Suprapubic skin (tissue), 4 donors: ENCODE results near the gene MTURN. TPM values are rescaled to one million over a fixed set of nuclear protein-coding genes. Genes with fewer than 3 reads are reported as not detected.

Experiments used
- DNase-seq, 2 donors: peaks; one replicate each; pipeline ENCODE4 v3.0.0-alpha.2; 2019; ENCODE audit warnings: low spot score in 2 of 2
- H3K27ac ChIP-seq: fragments of 200-600 bp; sonication (generic); one replicate; pipeline ENCODE4 v1.5.1; 2019
- H3K27me3 ChIP-seq: fragments of 200-600 bp; sonication (generic); one replicate; pipeline ENCODE4 v1.5.1; 2019
- H3K36me3 ChIP-seq: fragments of 200-600 bp; sonication (generic); one replicate; pipeline ENCODE4 v1.5.1; 2019
- H3K4me1 ChIP-seq: fragments of 200-600 bp; sonication (generic); one replicate; pipeline ENCODE4 v1.5.1; 2019
- H3K4me3 ChIP-seq: fragments of 200-600 bp; sonication (generic); one replicate; pipeline ENCODE4 v1.5.1; 2019; ENCODE audit warnings: mild to moderate bottlenecking
- H3K9me3 ChIP-seq: fragments of 200-600 bp; sonication (generic); one replicate; pipeline ENCODE4 v1.5.1; 2019
- EP300 ChIP-seq: sonication (generic); formaldehyde crosslinking; IDR thresholded peaks from one replicate; pipeline ENCODE4 v1.6.1; 2017; ENCODE audit warnings: antibody characterized with exemption
- POLR2A ChIP-seq, 2 donors: fragments of 450-650 bp; IDR thresholded peaks; one replicate each; pipeline ENCODE4 v1.6.1; 2017; ENCODE audit warnings: antibody characterized with exemption in 2 of 2, mild to moderate bottlenecking in 2 of 2, moderate library complexity in 2 of 2
- POLR2AphosphoS5 ChIP-seq, 3 donors: sonication (generic); formaldehyde crosslinking; IDR thresholded peaks; one replicate each; pipeline ENCODE4 v1.6.1; 2017; ENCODE audit warnings: antibody characterized with exemption in 3 of 3
- whole genome bisulfite sequencing: methylation state at CpG from one replicate; pipeline ENCODE4 v1.1.5; 2018; 5-methylcytosine and 5-hydroxymethylcytosine counted together
- total RNA-seq, 4 donors: library from RNA; depleted of rRNA; stranded (reverse); fragments of >200 nt; gene quantifications; one replicate each; pipeline ENCODE4 v1.1.0, GENCODE V29; 2016
- TF ChIP-seq, protein P1 (sequence below), 2 donors: fragments of 200-600 bp in 1 of 2; fragments of 450-650 bp in 1 of 2; sonication (generic) in 1 of 2; IDR thresholded peaks; one replicate each; pipeline ENCODE4 v1.5.1; 2016 to 2019; ENCODE audit warnings: antibody characterized with exemption in 2 of 2, mild to moderate bottlenecking in 1 of 2, moderate library complexity in 1 of 2

Gene MTURN
- total RNA-seq, 4 donors from 2014 or later = 42.9 to 103 (median 58.0) TPM

- no peaks in the 10 kb centered on the region for H3K9me3 ChIP-seq
- H3K36me3 ChIP-seq = no peaks in the 10 kb centered on the region
- H3K27ac ChIP-seq = peak overlapping the region; percentile 96
- no peak for DNase-seq
- H3K27me3 ChIP-seq = no peaks in the 10 kb centered on the region
- peak overlapping the region; percentile 99 for H3K4me3 ChIP-seq
- 68% methylated on average over 7 of the region's 7 CpGs for WGBS
- peaks cover 36% of the 10 kb centered on the region for H3K4me1 ChIP-seq
- TF ChIP-seq, protein P1, sequence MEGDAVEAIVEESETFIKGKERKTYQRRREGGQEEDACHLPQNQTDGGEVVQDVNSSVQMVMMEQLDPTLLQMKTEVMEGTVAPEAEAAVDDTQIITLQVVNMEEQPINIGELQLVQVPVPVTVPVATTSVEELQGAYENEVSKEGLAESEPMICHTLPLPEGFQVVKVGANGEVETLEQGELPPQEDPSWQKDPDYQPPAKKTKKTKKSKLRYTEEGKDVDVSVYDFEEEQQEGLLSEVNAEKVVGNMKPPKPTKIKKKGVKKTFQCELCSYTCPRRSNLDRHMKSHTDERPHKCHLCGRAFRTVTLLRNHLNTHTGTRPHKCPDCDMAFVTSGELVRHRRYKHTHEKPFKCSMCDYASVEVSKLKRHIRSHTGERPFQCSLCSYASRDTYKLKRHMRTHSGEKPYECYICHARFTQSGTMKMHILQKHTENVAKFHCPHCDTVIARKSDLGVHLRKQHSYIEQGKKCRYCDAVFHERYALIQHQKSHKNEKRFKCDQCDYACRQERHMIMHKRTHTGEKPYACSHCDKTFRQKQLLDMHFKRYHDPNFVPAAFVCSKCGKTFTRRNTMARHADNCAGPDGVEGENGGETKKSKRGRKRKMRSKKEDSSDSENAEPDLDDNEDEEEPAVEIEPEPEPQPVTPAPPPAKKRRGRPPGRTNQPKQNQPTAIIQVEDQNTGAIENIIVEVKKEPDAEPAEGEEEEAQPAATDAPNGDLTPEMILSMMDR (IDR thresholded peaks at IDR 0.05) = no peak
- TF ChIP-seq POLR2AphosphoS5 (IDR thresholded peaks at IDR 0.05) = no peak
- no peak for TF ChIP-seq EP300
- TF ChIP-seq POLR2A (IDR thresholded peaks at IDR 0.05) = no peak
Observed at GRCh38 chr7:30136743-30137485, 2.1 kb downstream of the MTURN start.

GRCh38 chr7:30139836-30140384 lies 5.1 kb downstream of the MTURN start:
- no peak for DNase-seq
- WGBS = 78% methylated on average over 4 of the region's 4 CpGs
- Histone ChIP-seq H3K27ac (no peak overlapping the region), H3K4me1 (peaks cover 57% of the 10 kb centered on the region), H3K27me3 (no peaks in the 10 kb centered on the region), H3K9me3 (no peaks in the 10 kb centered on the region), H3K4me3 (no peak overlapping the region), H3K36me3 (no peaks in the 10 kb centered on the region)
- TF ChIP-seq POLR2A (IDR thresholded peaks at IDR 0.05) = no peak
- TF ChIP-seq, protein P1 (IDR thresholded peaks at IDR 0.05) = no peak
- no peak for TF ChIP-seq POLR2AphosphoS5 (IDR thresholded peaks at IDR 0.05)
- no peak for TF ChIP-seq EP300

GRCh38 chr7:30140456-30140855 lies 5.7 kb downstream of the MTURN start:
- Histone ChIP-seq H3K4me1 (peaks cover 57% of the 10 kb centered on the region), H3K9me3 (no peaks in the 10 kb centered on the region), H3K27ac (no peak overlapping the region), H3K4me3 (no peak overlapping the region), H3K36me3 (no peaks in the 10 kb centered on the region), H3K27me3 (no peaks in the 10 kb centered on the region)
- 91% methylated on average over 3 of the region's 3 CpGs for WGBS
- DNase-seq = no peak
- TF ChIP-seq POLR2A (IDR thresholded peaks at IDR 0.05) (no peak), POLR2AphosphoS5 (IDR thresholded peaks at IDR 0.05) (no peak), EP300 (no peak)
- TF ChIP-seq, protein P1 (IDR thresholded peaks at IDR 0.05) = no peak

GRCh38 chr7:30142710-30143109 lies 7.9 kb downstream of the MTURN start:
- peak in 2 of 3 donors; percentile 13 to 75 for TF ChIP-seq POLR2AphosphoS5 (IDR thresholded peaks at IDR 0.05)
- TF ChIP-seq, protein P1 (IDR thresholded peaks at IDR 0.05) = no peak
- no peak overlapping the region for H3K4me3 ChIP-seq
- WGBS = 23% methylated on average over 9 of the region's 9 CpGs
- H3K9me3 ChIP-seq = no peaks in the 10 kb centered on the region
- DNase-seq = peak in 1 of 2 donors; percentile 76
- H3K36me3 ChIP-seq = no peaks in the 10 kb centered on the region
- H3K27ac ChIP-seq = peak overlapping the region; percentile 73
- peaks cover 45% of the 10 kb centered on the region for H3K4me1 ChIP-seq
- H3K27me3 ChIP-seq = no peaks in the 10 kb centered on the region

DNA sequence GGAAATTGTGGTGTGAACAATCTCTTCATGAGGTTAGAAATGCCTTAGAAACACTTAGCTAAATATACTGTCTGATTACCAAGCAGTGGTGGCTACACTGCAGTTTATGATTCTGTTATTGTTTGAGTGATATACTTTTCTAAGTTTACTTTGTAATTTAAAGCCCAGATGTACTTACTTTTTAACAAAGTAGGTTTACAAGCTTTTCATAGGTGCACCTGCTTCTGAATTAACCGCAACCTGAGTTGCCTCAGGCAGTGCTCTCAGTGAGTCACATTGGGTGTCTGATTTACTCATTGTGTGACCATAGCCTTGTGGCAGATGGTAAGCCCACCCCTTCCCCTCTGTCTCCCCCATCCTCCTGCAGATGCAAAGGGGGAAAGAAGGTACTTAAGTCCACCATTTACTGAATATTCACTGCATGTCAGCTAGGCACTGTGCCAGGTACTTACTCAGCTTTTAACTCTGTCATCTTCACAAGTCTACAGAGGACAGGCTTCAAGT lies 9.0 kb downstream of the MTURN start:
- no peak for DNase-seq
- 64% methylated on average over 1 of the region's 1 CpG for WGBS
- peaks cover 38% of the 10 kb centered on the region for H3K4me1 ChIP-seq
- no peaks in the 10 kb centered on the region for H3K36me3 ChIP-seq
- TF ChIP-seq, protein P1 (IDR thresholded peaks at IDR 0.05) = no peak
- TF ChIP-seq EP300 (no peak), POLR2AphosphoS5 (IDR thresholded peaks at IDR 0.05) (no peak), POLR2A (IDR thresholded peaks at IDR 0.05) (no peak)
- H3K27me3 ChIP-seq = no peaks in the 10 kb centered on the region
- no peak overlapping the region for H3K4me3 ChIP-seq
- H3K27ac ChIP-seq = peak overlapping the region; percentile 73
- H3K9me3 ChIP-seq = no peaks in the 10 kb centered on the region
